Smooth muscle cell (in vitro differentiated cells): ENCODE data around the gene IQSEC1. TPM values are rescaled to one million over a fixed set of nuclear protein-coding genes. Genes with fewer than 3 reads are reported as not detected.

Experiments
- DNase-seq: peaks from one replicate; lab custom pipeline; 2025; ENCODE audit not compliant: unreplicated experiment; lab: John Stamatoyannopoulos, UW
- H2AFZ ChIP-seq: fragments of 200-600 bp; sonication (generic); 2 replicates; pipeline ENCODE4 v1.6.0; 2016; ENCODE audit warnings: antibody characterized with exemption, low read depth, mild to moderate bottlenecking
- H3F3A ChIP-seq: fragments of 200-600 bp; sonication (generic); 2 replicates; pipeline ENCODE4 v1.6.0; 2017; ENCODE audit warnings: antibody characterized with exemption, low read depth
- H3K27ac ChIP-seq: fragments of 200-600 bp; sonication (generic); 2 replicates; pipeline ENCODE4 v1.5.1; 2016; ENCODE audit warnings: low read depth, mild to moderate bottlenecking
- H3K27me3 ChIP-seq: fragments of 200-600 bp; sonication (generic); 2 replicates; pipeline ENCODE4 v1.6.1; 2016; ENCODE audit warnings: low read depth, mild to moderate bottlenecking
- H3K36me3 ChIP-seq: fragments of 200-600 bp; sonication (generic); 2 replicates; pipeline ENCODE4 v1.5.1; 2016; ENCODE audit warnings: low read depth
- H3K4me1 ChIP-seq: fragments of 200-600 bp; sonication (generic); 2 replicates; pipeline ENCODE4 v1.5.1; 2016; ENCODE audit warnings: low read depth
- H3K4me2 ChIP-seq: fragments of 200-600 bp; sonication (generic); 2 replicates; pipeline ENCODE4 v1.6.0; 2016; ENCODE audit warnings: mild to moderate bottlenecking
- H3K4me3 ChIP-seq: fragments of 200-600 bp; sonication (generic); 2 replicates; pipeline ENCODE4 v1.5.1; 2016; ENCODE audit warnings: mild to moderate bottlenecking
- H3K79me2 ChIP-seq: fragments of 200-600 bp; sonication (generic); 2 replicates; pipeline ENCODE4 v1.6.0; 2016; ENCODE audit warnings: low read depth, mild to moderate bottlenecking
- H3K9ac ChIP-seq: fragments of 200-600 bp; sonication (generic); 2 replicates; pipeline ENCODE4 v1.6.0; 2016; ENCODE audit warnings: low read depth
- H3K9me3 ChIP-seq: fragments of 200-600 bp; sonication (generic); replicated peaks from 2 replicates; pipeline ENCODE4 v1.5.1; 2016; ENCODE audit warnings: low read depth
- H4K20me1 ChIP-seq: fragments of 200-600 bp; sonication (generic); 2 replicates; pipeline ENCODE4 v1.6.0; 2016; ENCODE audit warnings: low read depth
- WGBS: methylation state at CpG from one replicate; pipeline ENCODE4 v1.1.7; 2016; ENCODE audit warnings: low lambda C conversion rate; 5-methylcytosine and 5-hydroxymethylcytosine counted together
- polyA plus RNA-seq: library from polyadenylated mRNA; unstranded; fragments of >200 nt; fragmentation: Nextera tagmentation; extraction: Ambion mirVana; gene quantifications from 2 replicates; pipeline ENCODE4 v1.2.1, GENCODE V29; 2016
- total RNA-seq: library from RNA; depleted of rRNA; stranded (reverse); fragments of >200 nt; gene quantifications from 2 replicates; pipeline ENCODE4 v1.2.3, GENCODE V29; 2014
- TF ChIP-seq, protein P1 (sequence below): fragments of 200-600 bp; sonication (generic); IDR thresholded peaks from 2 replicates; pipeline ENCODE4 v1.5.1; 2017; ENCODE audit warnings: borderline replicate concordance, mild to moderate bottlenecking, antibody characterized with exemption; ENCODE audit not compliant: insufficient read depth, poor library complexity, severe bottlenecking

IQSEC1 gene
- total and polyA plus RNA-seq, 2 experiments from 2014 or later: 18.9 to 19.8 TPM

DNA sequence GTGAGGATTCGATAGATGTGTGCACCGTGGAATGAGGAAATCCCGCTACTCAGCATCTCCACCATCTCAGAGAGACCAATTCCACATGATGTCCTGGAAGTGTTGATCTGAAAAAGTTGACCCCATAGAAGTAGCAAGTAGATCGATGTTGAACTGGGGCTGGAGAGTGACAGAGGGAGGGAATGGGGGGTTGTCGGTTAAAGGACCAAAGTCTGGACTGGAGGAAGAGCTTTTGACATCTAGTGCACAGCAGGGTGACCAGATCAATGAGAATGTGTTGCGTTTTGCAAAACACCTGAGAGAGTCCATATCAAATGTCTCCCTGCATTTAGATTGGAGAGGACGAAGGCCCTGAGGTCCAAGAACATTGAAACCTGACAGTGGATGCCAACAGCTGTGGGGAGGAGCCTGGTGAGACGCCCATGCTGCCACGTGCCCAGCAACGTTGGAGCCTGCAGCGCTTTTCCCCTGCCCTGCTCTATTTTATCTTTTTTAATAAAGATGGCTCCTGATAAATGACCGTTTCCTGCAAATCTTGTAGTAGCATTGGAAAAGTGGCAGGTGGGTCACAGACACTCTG lies 201.7 kb downstream of the IQSEC1 start:
- WGBS: 84% methylated on average over 12 of the region's 12 CpGs
- Histone ChIP-seq H3K36me3 (no peaks in the 10 kb centered on the region), H3K9ac (no peak overlapping the region), H3K27me3 (peaks cover 14% of the 10 kb centered on the region), H3K4me3 (no peak overlapping the region), H3K9me3 (no peaks in the 10 kb centered on the region), H3K4me1 (peaks cover 8% of the 10 kb centered on the region), H3K79me2 (no peaks in the 10 kb centered on the region), H3K4me2 (no peak overlapping the region), H2AFZ (no peak overlapping the region), H3F3A (no peaks in the 10 kb centered on the region), H4K20me1 (no peaks in the 10 kb centered on the region), H3K27ac (no peak overlapping the region)
- no peak for DNase-seq
- TF ChIP-seq, protein P1, sequence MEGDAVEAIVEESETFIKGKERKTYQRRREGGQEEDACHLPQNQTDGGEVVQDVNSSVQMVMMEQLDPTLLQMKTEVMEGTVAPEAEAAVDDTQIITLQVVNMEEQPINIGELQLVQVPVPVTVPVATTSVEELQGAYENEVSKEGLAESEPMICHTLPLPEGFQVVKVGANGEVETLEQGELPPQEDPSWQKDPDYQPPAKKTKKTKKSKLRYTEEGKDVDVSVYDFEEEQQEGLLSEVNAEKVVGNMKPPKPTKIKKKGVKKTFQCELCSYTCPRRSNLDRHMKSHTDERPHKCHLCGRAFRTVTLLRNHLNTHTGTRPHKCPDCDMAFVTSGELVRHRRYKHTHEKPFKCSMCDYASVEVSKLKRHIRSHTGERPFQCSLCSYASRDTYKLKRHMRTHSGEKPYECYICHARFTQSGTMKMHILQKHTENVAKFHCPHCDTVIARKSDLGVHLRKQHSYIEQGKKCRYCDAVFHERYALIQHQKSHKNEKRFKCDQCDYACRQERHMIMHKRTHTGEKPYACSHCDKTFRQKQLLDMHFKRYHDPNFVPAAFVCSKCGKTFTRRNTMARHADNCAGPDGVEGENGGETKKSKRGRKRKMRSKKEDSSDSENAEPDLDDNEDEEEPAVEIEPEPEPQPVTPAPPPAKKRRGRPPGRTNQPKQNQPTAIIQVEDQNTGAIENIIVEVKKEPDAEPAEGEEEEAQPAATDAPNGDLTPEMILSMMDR: no peak

DNA sequence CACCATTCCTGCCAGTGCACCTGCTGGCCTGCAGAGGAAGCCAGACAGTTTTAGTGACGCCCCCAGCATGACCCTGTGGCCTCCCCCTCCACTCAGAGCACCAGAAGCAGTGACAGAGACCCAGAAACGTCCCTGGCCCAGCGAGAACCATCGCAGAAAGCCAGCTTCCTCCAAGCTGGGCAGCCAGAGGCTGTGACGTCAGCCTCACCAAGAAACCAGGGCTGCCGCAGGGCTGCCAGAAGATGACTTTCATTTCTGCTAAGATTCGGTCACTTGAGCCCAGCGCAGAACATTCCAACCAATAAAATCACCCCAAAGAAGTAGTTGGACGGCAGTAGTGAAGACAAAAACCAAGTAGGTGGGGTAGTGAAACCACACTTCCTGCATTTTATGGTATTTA lies 202.3 kb downstream of the IQSEC1 start:
- TF ChIP-seq, protein P1: no peak
- H3K27me3 ChIP-seq: peaks cover 14% of the 10 kb centered on the region
- no peak overlapping the region for H3K4me2 ChIP-seq
- no peaks in the 10 kb centered on the region for H4K20me1 ChIP-seq
- 77% methylated on average over 9 of the region's 9 CpGs for WGBS
- DNase-seq: no peak
- H3K27ac ChIP-seq: no peak overlapping the region
- H3K79me2 ChIP-seq: no peaks in the 10 kb centered on the region
- no peaks in the 10 kb centered on the region for H3F3A ChIP-seq
- no peak overlapping the region for H3K4me3 ChIP-seq
- H3K9ac ChIP-seq: no peak overlapping the region
- no peak overlapping the region for H2AFZ ChIP-seq
- H3K9me3 ChIP-seq: no peaks in the 10 kb centered on the region
- H3K36me3 ChIP-seq: no peaks in the 10 kb centered on the region
- peaks cover 8% of the 10 kb centered on the region for H3K4me1 ChIP-seq

DNA sequence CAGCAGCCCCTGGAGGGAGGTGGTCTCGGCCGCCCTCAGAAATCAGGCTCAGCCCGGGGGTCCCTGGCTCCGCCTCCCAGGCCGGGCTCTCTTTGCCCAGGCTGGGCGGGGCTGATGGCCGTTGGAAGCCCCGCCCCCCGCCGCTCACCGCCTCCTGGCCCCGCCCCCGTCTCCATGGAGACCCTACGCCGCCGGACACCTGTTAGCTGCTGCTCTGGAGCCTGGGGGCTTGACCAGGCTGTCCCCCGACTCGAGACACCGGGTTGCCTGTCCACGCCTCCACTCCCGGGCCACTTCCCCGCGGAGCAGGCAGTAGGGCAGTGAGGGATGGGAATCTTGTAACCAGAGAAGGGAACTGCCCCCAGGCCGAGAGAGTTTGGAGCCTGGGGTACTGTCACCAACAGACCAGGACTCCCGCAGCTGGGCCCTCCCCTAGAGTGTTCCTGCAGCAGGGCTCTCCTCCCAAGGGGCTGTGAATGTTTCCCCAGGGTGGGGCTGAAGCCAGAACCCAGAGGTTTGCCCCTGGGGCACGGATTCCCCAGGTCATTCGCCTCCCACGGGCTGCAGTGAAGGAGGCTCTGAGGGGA lies 204.1 kb downstream of the IQSEC1 start:
- H3K9ac ChIP-seq: no peak overlapping the region
- no peaks in the 10 kb centered on the region for H4K20me1 ChIP-seq
- H2AFZ ChIP-seq: peak overlapping the region; percentile 92
- H3K27me3 ChIP-seq: peaks cover 14% of the 10 kb centered on the region
- H3K79me2 ChIP-seq: no peaks in the 10 kb centered on the region
- H3K4me2 ChIP-seq: peak overlapping the region; percentile 88
- peak; percentile 20 for DNase-seq
- H3K9me3 ChIP-seq: no peaks in the 10 kb centered on the region
- no peaks in the 10 kb centered on the region for H3K36me3 ChIP-seq
- no peaks in the 10 kb centered on the region for H3F3A ChIP-seq
- H3K4me1 ChIP-seq: peaks cover 8% of the 10 kb centered on the region
- H3K27ac ChIP-seq: no peak overlapping the region
- TF ChIP-seq, protein P1: no peak
- WGBS: 14% methylated on average over 26 of the region's 28 CpGs
- peak overlapping the region; percentile 52 for H3K4me3 ChIP-seq
